ENCODE data around the gene ANKRD52.

ANKRD52 gene

GRCh38 chr12:56299308-56299852 is 41.2 kb upstream of the ANKRD52 start:
- TF ChIP-seq CTCF (IDR thresholded peaks at IDR 0.05; ENCODE audit: borderline replicate concordance, insufficient read depth, low read depth, low read length): no peak
- peak overlapping the region; percentile 78 for H3K4me3 ChIP-seq (ENCODE audit: low read depth, low read length)

- H3K4me3 ChIP-seq (ENCODE audit: low read depth, low read length): peak overlapping the region; percentile 78
- no peak for TF ChIP-seq CTCF (IDR thresholded peaks at IDR 0.05; ENCODE audit: borderline replicate concordance, insufficient read depth, low read depth, low read length)
These were observed 40.6 kb upstream of the ANKRD52 start for GRCh38 chr12:56298828-56299227.

GRCh38 chr12:56297400-56297799 is 39.2 kb upstream of the ANKRD52 start:
- TF ChIP-seq CTCF (IDR thresholded peaks at IDR 0.05; ENCODE audit: borderline replicate concordance, insufficient read depth, low read depth, low read length): no peak
- H3K4me3 ChIP-seq (ENCODE audit: low read depth, low read length): no peak overlapping the region

GRCh38 chr12:56296295-56296694 is 38.1 kb upstream of the ANKRD52 start:
- no peak overlapping the region for H3K4me3 ChIP-seq (ENCODE audit: low read depth, low read length)
- no peak for TF ChIP-seq CTCF (IDR thresholded peaks at IDR 0.05; ENCODE audit: borderline replicate concordance, insufficient read depth, low read depth, low read length)

GRCh38 chr12:56293795-56294194 is 35.6 kb upstream of the ANKRD52 start:
- no peak for TF ChIP-seq CTCF (IDR thresholded peaks at IDR 0.05; ENCODE audit: borderline replicate concordance, insufficient read depth, low read depth, low read length)
- no peak overlapping the region for H3K4me3 ChIP-seq (ENCODE audit: low read depth, low read length)

- H3K4me3 ChIP-seq (ENCODE audit: low read depth, low read length): no peak overlapping the region
- TF ChIP-seq CTCF (IDR thresholded peaks at IDR 0.05; ENCODE audit: borderline replicate concordance, insufficient read depth, low read depth, low read length): no peak
These were observed 30.7 kb upstream of the ANKRD52 start for GRCh38 chr12:56288705-56289387.

All from GM12875 (cell line).